Measurements from ENCODE around the gene RNF149. TPM values are rescaled to one million over a fixed set of nuclear protein-coding genes. Genes with fewer than 3 reads are reported as not detected.
"Not testable (repeated sequence)": the region's sequence is repeated elsewhere in the genome, so short reads cannot be mapped to it uniquely, and the experiment has no call there.

RNF149 gene
- total RNA-seq, 1 donor from 2014 or later = 67.0 TPM

- no peak for ATAC-seq
Observed at GRCh38 chr2:101253703-101254450, 54.6 kb downstream of the RNF149 start.

GRCh38 chr2:101253013-101253702 lies 55.3 kb downstream of the RNF149 start:
- peak; percentile 81 for ATAC-seq

- peak; percentile 92 for ATAC-seq
Observed at GRCh38 chr2:101252408-101253012, 56.0 kb downstream of the RNF149 start, which contains the start of gene CNOT11. Gene CNOT11 (plus strand): TSS chr2:101252886. CDS start chr2:101252965, 79 bp downstream.

- ATAC-seq = peak; percentile 65
Observed at GRCh38 chr2:101251844-101252407, 56.6 kb downstream of the RNF149 start.

GRCh38 chr2:101251246-101251781 lies 57.2 kb downstream of the RNF149 start:
- not testable (repeated sequence) for ATAC-seq

- ATAC-seq = no peak
Observed at GRCh38 chr2:101249826-101250225, 58.7 kb downstream of the RNF149 start.

GRCh38 chr2:101248756-101249155 lies 59.7 kb downstream of the RNF149 start:
- not testable (repeated sequence) for ATAC-seq

- ATAC-seq = not testable (repeated sequence)
Observed at GRCh38 chr2:101245468-101245867, 63.0 kb downstream of the RNF149 start.

GRCh38 chr2:101244899-101245298 lies 63.6 kb downstream of the RNF149 start:
- peak; percentile 59 for ATAC-seq

- ATAC-seq = not testable (repeated sequence)
Observed at GRCh38 chr2:101244373-101244772, 64.1 kb downstream of the RNF149 start.

- no peak for ATAC-seq
Observed at GRCh38 chr2:101241158-101241557, 67.3 kb downstream of the RNF149 start.

GRCh38 chr2:101240694-101241093 lies 67.8 kb downstream of the RNF149 start:
- not testable (repeated sequence) for ATAC-seq

GRCh38 chr2:101239760-101240118 lies 68.8 kb downstream of the RNF149 start:
- ATAC-seq = not testable (repeated sequence)

GRCh38 chr2:101238930-101239759 lies 69.4 kb downstream of the RNF149 start:
- ATAC-seq = no peak

GRCh38 chr2:101237944-101238343 lies 70.6 kb downstream of the RNF149 start:
- not testable (repeated sequence) for ATAC-seq

GRCh38 chr2:101235956-101236355 lies 72.5 kb downstream of the RNF149 start:
- ATAC-seq = not testable (repeated sequence)

GRCh38 chr2:101234169-101234938 lies 74.1 kb downstream of the RNF149 start:
- no peak for ATAC-seq

GRCh38 chr2:101232770-101233169 lies 75.7 kb downstream of the RNF149 start:
- ATAC-seq = no peak

- ATAC-seq = no peak
Observed at GRCh38 chr2:101231937-101232730, 76.4 kb downstream of the RNF149 start.

- no peak for ATAC-seq
Observed at GRCh38 chr2:101231240-101231639, 77.3 kb downstream of the RNF149 start.
